ENCODE results near the gene TMEM107.

DNA sequence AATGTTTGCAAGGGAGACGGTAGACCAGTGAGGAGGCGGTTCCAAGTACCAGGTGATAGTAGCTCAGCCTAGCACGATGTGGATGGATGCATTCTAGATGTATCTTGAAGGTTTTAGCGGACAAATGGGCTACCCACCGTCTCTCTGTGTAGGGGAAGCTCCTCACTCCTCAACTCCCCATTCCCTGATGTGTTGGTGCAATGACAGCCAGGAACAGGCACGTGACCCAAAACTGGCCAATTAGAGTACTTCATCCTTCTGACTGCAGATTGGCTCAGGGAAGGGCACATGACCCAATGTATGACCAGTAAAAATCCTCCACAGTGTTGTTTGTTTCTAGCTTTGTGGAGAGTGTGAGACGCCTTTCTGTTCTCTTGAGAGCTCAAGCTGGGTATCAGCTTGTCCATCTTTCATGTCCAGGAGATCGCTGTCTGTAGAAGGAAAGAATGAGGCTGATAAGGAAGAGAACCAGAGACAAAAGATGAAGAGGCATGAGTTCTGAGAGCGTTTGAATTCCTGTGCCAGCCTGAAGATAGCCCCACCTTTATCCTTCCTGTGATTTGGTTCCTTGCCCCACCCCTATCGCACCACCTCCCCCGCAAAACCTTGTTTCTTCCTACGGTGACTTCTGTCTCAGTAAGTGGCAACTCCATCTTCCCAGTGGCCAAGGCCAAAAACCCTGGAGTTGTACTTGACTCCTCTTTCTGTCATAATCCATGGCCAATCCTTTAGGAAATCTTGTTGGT is 16.1 kb upstream of the TMEM107 start:
- TF ChIP-seq EZH2phosphoT487 (conservative IDR thresholded peaks at IDR 0.05; ENCODE audit: low read length) (no peak), CTCF (IDR thresholded peaks at IDR 0.05; ENCODE audit: insufficient read depth, low read length, poor library complexity, severe bottlenecking) (no peak)
